GM18507 (cell line): ENCODE results near the gene MSI2.

ENCODE experiments used
- DNase-seq: peaks from one replicate; pipeline ENCODE4 v3.0.0; 2011; ENCODE audit warnings: low read depth; ENCODE audit not compliant: insufficient read length; ENCODE audit errors: extremely low spot score
- FAIRE-seq: peaks from 2 replicates; lab custom pipeline; 2011; peaks lifted over from hg19 to GRCh38; lab: Jason Lieb, UNC

Gene MSI2

DNA sequence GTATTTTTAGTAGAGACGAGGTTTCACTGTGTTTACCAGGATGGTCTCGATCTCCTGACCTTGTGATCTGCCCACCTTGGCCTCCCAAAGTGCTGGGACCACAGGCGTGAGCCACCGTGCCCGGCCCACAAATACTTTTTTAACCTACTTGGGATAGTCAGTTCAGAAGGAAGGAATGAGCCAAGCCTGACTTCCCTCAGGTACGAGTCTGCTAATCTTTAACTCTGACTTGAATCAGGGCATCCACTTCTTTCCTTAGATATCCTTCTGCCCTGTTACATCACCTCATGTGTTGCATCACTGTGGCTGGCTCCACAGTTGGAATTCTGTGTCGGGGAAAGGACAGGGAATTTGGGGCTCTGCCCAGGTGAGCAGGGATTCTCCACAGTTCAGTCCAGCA, 120.8 kb downstream of the MSI2 start:
- no peak for FAIRE-seq
- DNase-seq = no peak

DNA sequence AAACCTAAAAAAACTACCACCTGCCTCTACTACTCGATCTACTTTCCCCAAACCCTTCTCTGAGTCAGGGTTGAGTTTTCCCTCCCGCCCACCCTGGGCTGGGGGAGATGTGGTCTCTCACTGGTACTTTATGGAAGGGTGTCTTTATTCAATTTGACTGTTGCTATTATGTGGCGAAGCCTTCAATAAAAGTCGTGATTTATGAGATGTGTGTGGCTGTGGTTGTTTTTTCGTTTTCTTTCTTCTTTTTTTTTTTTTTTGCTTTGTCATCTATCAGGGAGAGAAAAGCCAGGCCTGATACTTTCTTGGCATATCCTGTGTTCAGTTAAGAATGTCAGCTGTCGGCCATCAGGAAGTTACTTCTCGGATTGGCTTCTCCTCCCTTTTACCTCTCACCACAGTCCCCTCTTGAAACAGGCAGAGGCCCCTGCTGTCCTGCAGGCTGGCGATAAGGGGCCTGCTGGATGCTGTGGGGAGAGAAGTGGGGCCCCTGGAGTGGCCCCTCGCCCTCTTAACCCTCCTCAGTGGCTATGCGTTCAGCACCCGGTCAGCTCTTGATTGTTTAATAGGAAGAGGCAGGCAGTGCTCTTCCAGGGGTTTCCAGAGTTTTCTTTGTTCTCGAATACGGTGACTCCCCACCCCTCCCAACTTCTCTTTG, 123.0 kb downstream of the MSI2 start:
- FAIRE-seq (no peak), DNase-seq (no peak)

DNA sequence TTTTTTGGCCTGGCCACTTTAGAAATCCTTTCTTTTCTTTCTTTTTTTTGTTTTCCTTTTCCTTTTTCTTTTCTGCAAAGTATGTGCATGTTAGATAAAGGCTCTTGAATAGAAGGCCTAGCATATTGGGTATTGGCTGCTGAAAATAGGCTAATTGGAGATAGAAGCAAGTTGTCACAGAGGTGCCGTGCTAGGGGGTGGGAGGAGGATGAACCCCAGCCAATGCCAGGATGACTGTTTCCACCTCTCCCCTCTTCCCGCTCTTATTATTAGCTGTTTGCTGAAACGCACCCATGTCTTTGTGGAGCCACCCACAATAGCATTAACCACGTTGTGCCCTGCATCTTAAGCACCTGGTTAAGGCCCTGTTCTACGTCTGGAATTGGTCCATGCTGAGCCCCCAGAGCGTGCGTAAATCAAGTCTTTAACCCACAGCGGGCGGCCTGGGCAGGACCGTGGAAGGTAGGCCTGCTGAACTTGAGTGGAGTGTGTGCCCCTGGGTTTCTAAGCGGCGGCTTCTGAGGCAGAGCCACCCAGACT, 123.6 kb downstream of the MSI2 start:
- no peak for FAIRE-seq

DNA sequence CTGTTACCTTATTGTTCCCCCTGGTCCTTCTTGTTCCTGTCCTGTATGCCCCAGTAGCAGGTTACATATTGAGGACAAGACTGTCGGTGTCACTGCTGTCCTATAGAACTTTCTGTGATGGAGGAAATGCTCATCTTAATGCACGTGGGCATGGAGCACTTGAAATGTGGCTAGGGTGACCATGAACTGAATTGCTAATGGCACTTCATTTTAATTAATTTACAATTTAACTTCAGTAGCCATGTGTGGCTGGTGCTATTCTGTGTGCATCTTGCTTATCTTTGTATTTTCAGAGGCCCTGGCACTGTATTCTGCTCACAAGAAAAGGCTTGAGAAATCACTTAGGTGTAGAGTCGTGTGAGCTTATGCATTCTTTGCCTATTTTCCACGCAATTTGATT, 125.2 kb downstream of the MSI2 start:
- no peak for DNase-seq
- FAIRE-seq = no peak

More for the DNA sequence above, 123.6 kb downstream of the MSI2 start:
- no peak for DNase-seq

DNA sequence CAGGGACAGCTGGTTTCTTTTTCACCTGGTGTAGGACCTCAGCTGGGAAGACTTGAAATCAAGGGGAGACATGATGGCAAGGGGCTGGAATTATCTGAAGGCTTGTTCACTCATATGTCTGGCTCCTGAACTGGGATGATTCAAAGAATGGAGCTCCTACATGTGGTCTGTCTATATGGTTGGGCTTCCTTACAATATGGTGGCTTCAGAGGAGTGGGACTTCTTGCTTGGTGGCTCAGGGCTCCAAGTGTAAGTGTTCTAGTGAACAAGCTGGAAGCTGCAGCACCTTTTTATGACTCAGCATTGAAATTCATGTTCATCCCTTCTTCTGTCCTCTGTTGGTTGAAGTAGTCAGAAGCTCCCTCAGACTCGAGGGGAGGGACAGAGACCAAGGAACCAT, 127.9 kb downstream of the MSI2 start:
- DNase-seq = no peak
- no peak for FAIRE-seq

DNA sequence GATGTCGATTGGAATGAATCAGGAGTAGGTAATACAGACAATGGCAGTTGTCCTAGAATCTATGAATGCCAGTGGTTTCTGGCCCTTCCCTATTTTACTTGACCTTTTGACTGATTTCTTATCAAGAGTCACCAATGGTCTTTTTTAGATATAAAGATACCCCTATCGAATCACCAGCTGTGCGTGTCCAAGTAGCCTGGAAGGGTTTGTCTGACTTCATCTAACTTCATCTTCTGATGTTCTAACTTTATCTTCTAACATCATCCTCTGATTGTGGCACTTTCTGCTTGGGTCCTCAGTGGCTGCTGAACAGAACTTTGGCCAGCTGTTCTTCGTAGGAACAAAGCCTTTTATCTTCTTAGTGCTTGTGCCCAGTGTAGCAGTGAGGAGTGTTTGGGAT, 129.7 kb downstream of the MSI2 start:
- DNase-seq (no peak), FAIRE-seq (no peak)

DNA sequence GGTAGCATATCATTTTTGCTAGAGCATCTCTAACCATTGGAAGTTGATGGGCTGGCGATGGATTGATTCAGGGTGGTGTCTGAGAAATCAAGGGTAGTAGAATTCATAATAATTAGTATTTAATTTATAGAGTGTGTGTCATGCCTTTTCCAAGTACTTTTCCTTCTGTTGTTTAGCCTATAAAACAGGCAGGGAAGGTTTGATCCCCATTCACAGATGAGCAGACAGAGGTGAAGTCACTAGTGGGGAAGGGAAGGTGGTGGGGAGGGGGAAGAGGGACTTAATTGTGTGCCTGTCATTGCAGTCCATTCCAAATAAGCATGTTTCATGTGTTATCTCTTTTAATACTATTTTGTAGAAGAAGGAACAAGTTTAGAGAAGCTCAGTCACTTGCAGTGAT, 131.3 kb downstream of the MSI2 start:
- DNase-seq = no peak
- FAIRE-seq = no peak

DNA sequence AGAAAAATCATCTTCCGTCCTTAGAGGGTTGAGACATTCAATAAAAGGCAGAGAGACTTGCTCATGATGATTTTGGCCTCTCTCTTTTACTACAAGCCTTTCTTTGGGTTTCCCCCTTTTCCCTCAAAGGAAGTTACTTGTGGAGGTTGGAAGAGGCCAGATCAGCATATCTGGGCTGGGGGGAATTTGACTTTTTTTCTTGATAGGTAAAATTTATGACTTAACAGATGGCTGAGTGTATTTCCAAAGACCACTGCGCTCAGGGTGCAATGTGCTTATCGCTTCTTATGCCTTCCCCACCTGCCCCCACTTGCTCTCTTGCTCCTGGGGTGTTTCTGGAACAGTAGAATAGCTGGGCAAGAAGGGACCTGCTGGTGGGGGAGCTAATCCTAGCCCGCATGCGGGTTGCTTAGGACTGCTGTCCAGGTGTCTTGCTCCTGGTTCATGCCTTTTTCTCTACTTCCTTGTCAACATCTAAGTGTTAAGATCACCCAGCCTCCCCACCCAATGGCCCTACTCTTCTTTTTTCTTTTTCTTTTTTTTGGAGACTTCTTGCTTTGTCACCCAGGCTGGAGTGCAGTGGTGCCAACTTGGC, 131.9 kb downstream of the MSI2 start:
- DNase-seq (no peak), FAIRE-seq (no peak)

DNA sequence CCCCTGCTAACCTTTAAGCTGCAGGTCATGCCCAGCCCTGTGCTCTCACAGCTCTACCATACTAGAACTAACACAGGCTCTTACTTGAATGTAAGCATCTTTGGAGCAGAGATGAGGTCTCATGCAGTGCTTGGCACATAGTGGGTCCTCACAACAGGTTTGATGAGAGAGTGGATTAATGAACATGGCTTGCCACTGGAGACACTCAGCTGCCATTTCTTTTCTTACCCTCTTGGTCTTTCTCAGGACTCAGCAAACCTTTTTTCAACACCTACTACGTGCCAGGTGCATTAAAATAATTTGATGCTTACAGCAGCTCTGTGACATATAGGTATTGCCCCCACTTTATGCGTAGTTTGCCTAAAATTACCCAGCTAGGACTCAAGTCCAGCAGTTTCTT, 133.2 kb downstream of the MSI2 start:
- no peak for DNase-seq
- no peak for FAIRE-seq

DNA sequence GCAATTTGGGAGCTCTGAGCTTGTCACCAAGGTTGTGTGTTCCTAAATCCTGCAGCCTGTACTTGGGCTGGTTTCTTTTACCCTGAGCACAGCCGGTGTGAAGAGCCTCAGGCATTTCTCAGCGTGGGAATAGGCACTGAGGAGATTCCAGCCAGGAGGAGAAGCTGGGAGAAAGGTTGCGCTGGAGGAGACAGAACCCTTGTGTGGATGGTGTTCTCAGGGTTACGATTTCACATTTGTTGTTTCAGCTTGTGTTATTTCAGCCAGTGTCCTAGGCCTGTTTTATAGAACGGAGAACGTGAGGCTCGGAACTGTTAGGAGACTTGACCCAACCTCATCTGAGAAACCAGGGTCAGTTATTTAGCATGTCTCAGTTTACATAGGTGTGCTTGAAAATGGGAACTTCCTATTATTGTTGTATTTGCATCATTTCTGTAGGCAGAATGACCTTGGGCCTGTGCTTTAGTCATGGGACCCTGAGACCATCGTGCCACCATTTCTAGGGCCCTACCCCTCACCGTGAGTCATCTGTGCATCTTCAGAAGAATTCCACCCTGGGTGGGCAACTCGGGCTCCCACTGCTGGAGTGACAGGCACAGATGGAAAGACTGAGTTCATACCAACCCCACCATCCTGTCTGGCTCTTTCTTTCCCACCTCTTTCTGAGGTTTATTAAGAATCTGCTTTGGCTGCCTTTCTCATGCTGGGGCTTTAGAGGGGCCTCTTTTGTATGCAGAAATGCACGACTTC, 134.9 kb downstream of the MSI2 start:
- FAIRE-seq = no peak
- no peak for DNase-seq

DNA sequence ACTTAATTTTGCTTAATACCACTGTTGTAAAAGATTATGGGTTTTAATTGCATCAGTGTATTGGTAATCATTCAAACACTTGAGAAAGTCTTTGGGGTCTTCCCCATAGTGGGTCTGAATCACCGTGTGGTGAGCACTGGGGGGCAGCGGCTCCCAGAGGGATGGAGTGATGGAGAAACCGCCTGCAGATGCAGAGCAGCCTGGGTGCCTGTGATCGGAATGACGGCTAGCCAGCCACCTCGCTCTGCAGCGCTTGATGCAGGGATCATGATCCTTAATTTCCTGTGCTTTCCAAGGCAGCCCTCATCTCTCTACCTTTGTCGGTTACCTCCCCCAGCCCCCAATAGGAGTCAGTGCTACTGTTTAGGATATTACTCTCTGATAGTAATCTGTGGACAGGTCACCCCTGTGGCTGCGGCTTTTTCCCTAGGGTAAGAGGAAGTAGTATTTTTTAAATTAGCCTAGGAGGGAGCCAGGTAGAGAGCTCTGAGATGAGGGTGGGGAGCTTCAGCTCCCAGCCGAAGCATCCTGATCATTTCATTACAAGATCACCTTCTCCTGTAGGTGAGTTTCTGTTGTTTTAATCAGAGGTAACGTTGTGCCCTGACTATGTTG, 135.6 kb downstream of the MSI2 start:
- DNase-seq = no peak
- no peak for FAIRE-seq

DNA sequence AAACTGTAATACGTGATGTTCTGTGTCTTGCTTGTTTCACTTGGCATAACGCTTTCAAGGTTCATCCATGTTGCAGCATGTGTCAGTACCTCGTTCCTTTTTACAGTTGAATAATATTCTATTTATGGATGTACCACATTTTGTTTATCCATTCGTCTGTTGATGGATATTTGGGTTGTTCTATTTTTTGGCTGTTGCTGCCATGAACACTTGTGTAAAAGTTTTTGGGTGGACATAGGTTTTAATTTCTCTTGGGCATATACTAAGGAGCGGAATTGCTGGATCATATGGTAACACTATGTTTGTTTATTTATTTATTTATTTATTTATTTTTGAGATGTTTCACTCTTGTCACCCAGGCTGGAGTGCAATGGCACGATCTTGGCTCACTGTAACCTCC, 137.0 kb downstream of the MSI2 start:
- FAIRE-seq = no peak
- DNase-seq = no peak

DNA sequence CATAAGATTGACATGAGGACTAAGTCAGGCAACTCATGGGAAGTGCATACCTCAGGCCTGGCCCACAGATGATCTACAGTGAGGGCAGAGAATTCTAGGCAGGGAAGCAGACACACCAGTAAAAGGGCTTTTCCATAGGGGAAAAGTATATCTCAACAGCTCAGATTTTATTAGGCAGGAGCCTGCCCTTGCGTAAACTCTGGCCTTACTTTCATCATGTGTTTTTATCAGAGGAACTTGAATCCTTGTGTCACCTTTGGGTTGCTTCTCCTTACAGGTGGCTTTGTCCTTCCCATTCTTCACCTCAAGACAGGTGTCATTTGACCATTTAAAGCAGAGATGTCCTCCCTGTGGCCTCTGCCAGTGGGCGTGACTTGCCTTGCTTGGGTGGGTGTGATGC, 138.1 kb downstream of the MSI2 start:
- FAIRE-seq (no peak), DNase-seq (no peak)

DNA sequence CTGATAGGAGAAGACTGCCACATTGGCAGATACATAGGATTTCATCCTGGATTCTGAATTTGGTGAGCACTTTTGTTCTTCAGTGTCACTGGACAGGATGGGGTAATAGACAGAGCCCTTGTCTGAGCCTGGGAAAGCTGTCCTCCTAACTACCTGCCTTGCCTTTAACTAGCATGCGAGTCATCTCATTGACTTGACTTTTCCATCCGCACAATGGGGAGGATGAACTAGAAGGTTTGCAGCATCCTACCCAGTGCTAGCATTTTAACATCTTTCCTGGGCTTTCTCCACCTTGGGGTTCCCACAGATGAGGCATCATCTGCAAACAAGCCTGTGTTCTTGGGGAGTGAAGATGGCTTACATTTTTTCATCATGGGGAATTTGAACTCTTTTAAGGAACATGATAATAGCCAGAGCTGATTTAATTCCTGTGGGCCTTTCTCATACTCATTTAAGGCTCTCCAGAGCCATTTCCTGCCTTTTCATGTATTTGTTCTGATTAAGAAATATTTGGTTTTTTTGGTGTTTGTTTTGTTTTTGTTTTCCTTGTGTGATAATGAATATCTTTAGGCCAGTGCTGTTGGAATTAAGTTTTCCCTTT, 139.5 kb downstream of the MSI2 start:
- no peak for DNase-seq
- FAIRE-seq = no peak

DNA sequence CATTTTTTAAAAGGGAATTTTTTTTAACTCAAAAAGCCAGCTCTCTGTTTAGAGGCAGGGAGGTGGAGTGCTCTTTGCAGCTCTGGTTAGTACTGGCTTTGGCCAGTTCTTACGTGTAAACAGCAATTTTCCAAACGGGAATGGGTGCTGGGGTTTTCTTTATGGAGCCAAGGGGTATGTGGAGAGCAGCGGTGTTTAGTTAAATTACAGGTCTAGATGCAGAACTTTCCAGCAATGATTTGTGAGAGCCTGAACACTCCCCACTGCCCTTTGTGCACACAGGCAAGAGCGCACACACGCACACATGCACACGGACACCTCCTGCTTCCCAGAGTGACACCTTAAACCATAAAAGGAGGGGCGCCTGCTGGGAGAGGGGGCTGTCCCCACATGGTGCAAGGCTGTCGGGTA, 140.2 kb downstream of the MSI2 start:
- FAIRE-seq = no peak

DNA sequence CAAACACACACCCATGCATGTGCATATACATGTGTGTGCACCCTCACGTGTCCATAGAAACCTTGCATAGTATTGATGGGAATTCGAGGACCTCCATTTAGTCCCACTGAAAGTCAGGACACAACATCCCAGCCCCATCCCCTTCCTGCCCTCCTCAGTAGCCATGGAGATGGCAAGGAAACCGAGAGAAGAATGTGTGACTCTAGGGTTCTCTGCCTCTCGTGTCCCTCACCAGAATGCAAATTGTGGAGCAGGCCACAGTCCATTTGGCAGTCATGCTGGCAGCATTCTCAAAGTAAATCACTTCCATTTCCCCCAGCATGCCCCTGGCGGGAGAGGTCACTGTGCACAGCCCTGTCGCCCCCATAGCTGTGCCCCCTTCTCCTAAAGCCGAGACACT, 141.1 kb downstream of the MSI2 start:
- DNase-seq = no peak
- no peak for FAIRE-seq

More for the DNA sequence above, 140.2 kb downstream of the MSI2 start:
- DNase-seq = no peak

DNA sequence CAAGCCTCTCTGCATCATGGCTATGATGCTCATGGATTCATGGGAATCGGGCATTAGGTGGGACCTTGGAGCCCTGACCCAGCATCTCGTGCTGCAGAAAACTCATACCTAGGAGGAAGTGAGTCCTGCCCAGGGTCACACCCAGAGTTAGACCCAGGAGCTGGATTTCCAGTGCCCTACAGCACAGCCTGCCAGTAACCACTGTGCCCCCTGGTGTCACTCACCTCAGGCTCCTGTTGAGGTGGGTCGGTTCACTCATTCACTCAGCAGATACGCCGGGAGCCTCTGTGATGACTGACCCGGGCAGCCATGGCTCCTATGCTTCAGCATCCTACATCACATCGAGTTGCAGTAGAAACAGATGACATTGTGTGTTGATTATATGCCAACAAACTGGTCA, 143.4 kb downstream of the MSI2 start:
- DNase-seq (no peak), FAIRE-seq (no peak)

DNA sequence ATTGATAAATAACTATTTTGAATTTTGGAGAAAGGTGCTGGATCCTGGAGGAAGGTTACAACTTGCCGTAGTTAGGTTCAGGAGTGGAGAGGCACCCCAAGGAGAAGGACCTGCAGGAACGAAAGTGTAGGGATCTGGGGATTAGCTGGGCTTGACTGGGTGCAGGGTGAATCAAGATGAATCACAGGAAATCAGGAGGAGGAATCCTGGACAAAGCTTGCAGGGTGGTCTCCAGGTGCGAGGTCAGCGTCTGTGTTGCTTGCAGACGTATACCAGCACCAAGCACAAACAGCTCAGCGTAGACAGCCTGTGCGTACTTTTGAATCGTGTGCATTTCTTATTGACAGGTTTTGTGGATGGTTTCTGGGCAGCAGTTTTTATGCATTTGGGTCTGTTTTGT, 144.3 kb downstream of the MSI2 start:
- no peak for FAIRE-seq

DNA sequence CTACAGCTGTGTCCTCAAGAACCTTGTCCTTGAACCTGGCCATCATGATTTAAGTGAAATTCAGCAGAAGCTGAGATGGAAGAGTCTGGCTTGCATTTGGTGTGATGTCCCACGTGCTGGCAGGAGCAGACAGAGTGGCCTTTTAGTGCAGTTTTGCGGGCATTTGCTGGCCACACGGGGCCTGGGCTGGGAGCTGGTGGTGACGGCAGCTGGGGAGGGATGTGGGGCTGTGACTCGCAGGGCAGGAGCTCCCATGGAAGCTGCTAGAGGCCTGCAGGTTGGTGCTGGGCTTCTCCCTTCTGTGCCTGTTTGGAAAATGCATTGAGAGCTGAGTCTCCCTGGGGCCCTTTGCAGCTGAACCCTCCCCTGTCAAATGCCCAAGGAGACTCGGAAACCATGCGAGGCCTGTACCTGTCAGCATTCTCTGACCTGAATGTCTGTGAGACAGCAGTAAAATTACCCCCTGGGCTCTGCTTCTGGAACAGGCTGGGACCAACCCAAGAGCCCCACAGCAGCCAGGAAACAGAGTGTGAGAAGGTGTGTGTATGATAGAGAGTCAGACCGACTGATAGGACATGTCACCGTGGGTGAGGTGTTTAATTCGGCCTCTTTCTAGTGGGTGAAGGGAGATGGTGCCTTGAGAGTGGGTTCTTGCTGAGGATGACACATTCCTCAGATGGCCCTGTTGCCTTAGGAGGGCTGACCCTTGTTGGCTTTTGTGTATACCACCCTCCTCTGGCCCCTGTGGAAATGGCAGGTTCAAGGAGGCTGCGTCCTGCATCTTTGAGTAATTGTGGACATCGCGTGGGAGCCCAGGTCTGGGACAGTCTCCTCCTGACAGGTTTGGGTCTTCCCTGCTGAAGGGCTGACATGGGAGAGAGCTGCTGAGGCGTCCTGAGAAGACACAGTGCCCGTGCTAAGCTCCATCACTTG, 145.5 kb downstream of the MSI2 start:
- no peak for DNase-seq
- no peak for FAIRE-seq

More for the DNA sequence above, 144.3 kb downstream of the MSI2 start:
- no peak for DNase-seq
